ENCODE data around the gene FBXO8. TPM values are rescaled to one million over a fixed set of nuclear protein-coding genes. Genes with fewer than 3 reads are reported as not detected.
"Not testable (repeated sequence)": the region's sequence is repeated elsewhere in the genome, so short reads cannot be mapped to it uniquely, and the experiment has no call there.

Gene FBXO8
- total RNA-seq, 1 donor from 2014 or later = 15.5 TPM

DNA sequence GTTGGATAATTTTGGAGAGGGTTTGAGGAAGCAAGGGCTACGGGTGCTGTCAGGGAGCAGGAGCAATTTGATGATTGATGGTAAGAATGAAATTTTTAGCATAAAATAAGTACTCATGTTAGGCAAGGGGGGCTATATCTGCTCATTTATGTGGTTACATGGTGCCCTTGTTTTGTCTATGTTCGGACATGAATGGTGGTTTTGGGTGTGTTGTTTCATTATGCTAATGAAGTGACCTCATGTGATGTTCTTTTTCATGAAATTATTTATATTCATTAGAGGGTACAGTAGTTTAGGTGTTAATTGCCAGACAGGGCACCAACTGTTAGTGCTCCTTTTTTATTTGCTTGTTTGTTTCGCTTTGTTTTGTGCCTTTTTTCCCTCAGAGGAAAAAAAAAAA is 29.5 kb upstream of the FBXO8 start:
- intact Hi-C loops (cut with micrococcal nuclease) = no loop called here
- Mint-ChIP-seq H3K4me1 (ENCODE audit: low read depth) (peaks cover 3% of the 10 kb centered on the region), H3K9me3 (no peaks in the 10 kb centered on the region), H3K27ac (no peak overlapping the region), H3K4me3 (ENCODE audit: low read depth) (no peak overlapping the region), H3K36me3 (ENCODE audit: low read depth) (peaks cover 17% of the 10 kb centered on the region), H3K27me3 (ENCODE audit: low read depth) (no peaks in the 10 kb centered on the region)
- no peak for DNase-seq (ENCODE audit: low spot score)

GRCh38 chr4:174307694-174308093 is 24.2 kb upstream of the FBXO8 start:
- Mint-ChIP-seq H3K27ac (no peak overlapping the region), H3K36me3 (ENCODE audit: low read depth) (peaks cover 17% of the 10 kb centered on the region), H3K4me1 (ENCODE audit: low read depth) (peaks cover 2% of the 10 kb centered on the region), H3K27me3 (ENCODE audit: low read depth) (no peaks in the 10 kb centered on the region), H3K9me3 (no peaks in the 10 kb centered on the region), H3K4me3 (ENCODE audit: low read depth) (no peak overlapping the region)
- intact Hi-C loops (cut with micrococcal nuclease) = no loop called here
- no peak for DNase-seq (ENCODE audit: low spot score)

- Mint-ChIP-seq H3K36me3 (ENCODE audit: low read depth) (peaks cover 17% of the 10 kb centered on the region), H3K27ac (no peak overlapping the region), H3K4me3 (ENCODE audit: low read depth) (no peak overlapping the region), H3K9me3 (no peaks in the 10 kb centered on the region), H3K4me1 (ENCODE audit: low read depth) (no peaks in the 10 kb centered on the region), H3K27me3 (ENCODE audit: low read depth) (no peaks in the 10 kb centered on the region)
- intact Hi-C loops (cut with micrococcal nuclease) = no loop called here
- DNase-seq (ENCODE audit: low spot score) = no peak
Observed at GRCh38 chr4:174305961-174306360, 22.5 kb upstream of the FBXO8 start.

DNA sequence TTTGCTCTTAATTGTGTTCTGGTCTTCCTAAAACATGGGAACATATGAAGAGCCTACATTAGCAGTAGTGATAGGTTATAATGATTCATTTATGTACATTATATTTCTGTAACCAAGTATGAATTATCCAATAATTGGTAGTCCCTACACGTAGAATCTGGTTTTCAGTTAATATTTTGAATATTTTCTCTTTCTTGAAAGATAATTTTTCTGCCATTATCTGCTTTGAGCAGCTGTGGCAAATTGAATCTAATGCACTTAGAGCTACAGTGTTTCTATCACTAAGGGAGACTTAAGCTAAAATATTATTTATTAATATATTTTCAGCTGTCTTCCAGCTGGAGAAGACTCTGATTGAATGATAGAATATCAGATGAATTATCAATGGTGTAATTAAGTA is 21.2 kb upstream of the FBXO8 start:
- H3K36me3 Mint-ChIP-seq (ENCODE audit: low read depth) = peaks cover 26% of the 10 kb centered on the region
- no peaks in the 10 kb centered on the region for H3K9me3 Mint-ChIP-seq
- no peak overlapping the region for H3K27ac Mint-ChIP-seq
- H3K27me3 Mint-ChIP-seq (ENCODE audit: low read depth) = no peaks in the 10 kb centered on the region
- H3K4me1 Mint-ChIP-seq (ENCODE audit: low read depth) = peaks cover 2% of the 10 kb centered on the region
- H3K4me3 Mint-ChIP-seq (ENCODE audit: low read depth) = no peak overlapping the region
- no peak for DNase-seq (ENCODE audit: low spot score)
- intact Hi-C loops (cut with micrococcal nuclease) = no loop called here

DNA sequence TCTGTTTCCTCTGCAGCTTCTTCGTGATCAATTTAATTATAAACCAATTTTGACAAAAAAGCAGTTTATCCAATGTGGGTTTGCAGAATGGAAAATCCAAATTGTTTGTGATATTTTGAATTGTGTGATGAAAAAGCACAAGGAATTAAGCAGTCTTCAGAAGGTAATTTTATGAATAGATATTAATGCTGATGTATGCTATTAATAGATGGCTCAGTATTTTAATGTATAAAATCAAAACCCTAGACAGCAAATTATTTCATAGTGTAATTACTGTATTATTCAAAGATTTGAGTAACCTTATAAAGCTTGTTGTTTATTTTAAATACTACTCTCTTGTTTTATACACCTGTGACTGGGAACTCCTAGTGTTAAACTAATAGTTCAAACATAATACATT is 20.2 kb upstream of the FBXO8 start:
- H3K27ac Mint-ChIP-seq = no peak overlapping the region
- no peak for DNase-seq (ENCODE audit: low spot score)
- no peaks in the 10 kb centered on the region for H3K27me3 Mint-ChIP-seq (ENCODE audit: low read depth)
- peaks cover 30% of the 10 kb centered on the region for H3K36me3 Mint-ChIP-seq (ENCODE audit: low read depth)
- H3K4me1 Mint-ChIP-seq (ENCODE audit: low read depth) = peaks cover 2% of the 10 kb centered on the region
- H3K9me3 Mint-ChIP-seq = no peaks in the 10 kb centered on the region
- no peak overlapping the region for H3K4me3 Mint-ChIP-seq (ENCODE audit: low read depth)
- intact Hi-C loops (cut with micrococcal nuclease) = no loop called here

DNA sequence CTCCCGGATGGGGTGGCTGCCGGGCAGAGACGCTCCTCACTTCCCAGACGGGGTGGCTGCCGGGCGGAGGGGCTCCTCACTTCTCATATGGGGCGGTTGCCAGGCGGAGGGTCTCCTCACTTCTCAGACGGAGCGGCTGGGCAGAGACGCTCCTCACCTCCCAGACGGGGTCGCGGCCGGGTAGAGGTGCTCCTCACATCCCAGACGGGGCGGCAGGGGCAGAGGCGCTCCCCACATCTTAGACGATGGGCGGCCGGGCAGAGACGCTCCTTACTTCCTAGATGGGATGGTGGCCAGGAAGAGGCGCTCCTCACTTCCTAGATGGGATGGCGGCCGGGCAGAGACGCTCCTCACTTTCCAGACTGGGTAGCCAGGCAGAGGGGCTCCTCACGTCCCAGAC is 11.7 kb upstream of the FBXO8 start:
- DNase-seq (ENCODE audit: low spot score); H3K27ac Mint-ChIP-seq; intact Hi-C loops (cut with micrococcal nuclease); H3K27me3 Mint-ChIP-seq (ENCODE audit: low read depth); H3K4me3 Mint-ChIP-seq (ENCODE audit: low read depth): not testable (repeated sequence)
- Mint-ChIP-seq H3K9me3 (peaks cover 40% of the 10 kb centered on the region), H3K36me3 (ENCODE audit: low read depth) (peaks cover 55% of the 10 kb centered on the region), H3K4me1 (ENCODE audit: low read depth) (peaks cover 12% of the 10 kb centered on the region)

DNA sequence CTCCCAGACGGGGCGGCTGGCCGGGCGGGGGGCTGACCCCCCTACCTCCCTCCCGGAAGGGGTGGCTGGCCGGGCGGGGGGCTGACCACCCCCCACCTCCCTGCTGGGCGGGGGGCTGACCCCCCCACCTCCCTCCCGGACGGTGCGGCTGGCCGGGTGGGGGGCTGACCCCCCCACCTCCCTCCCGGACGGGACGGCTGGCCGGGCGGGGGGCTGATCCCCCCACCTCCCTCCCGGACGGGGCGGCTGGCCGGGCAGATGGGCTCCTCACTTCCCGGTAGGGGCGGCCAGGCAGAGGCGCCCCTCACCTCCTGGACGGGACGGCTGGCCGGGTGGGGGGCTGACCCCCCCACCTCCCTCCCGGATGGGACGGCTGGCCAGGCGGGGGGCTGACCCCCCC is 11.2 kb upstream of the FBXO8 start:
- DNase-seq (ENCODE audit: low spot score); intact Hi-C loops (cut with micrococcal nuclease); H3K4me3 Mint-ChIP-seq (ENCODE audit: low read depth); H3K27ac Mint-ChIP-seq; H3K27me3 Mint-ChIP-seq (ENCODE audit: low read depth): not testable (repeated sequence)
- peaks cover 51% of the 10 kb centered on the region for H3K36me3 Mint-ChIP-seq (ENCODE audit: low read depth)
- H3K4me1 Mint-ChIP-seq (ENCODE audit: low read depth) = peaks cover 10% of the 10 kb centered on the region
- H3K9me3 Mint-ChIP-seq = peaks cover 42% of the 10 kb centered on the region

- no peak overlapping the region for H3K4me3 Mint-ChIP-seq (ENCODE audit: low read depth)
- intact Hi-C loops (cut with micrococcal nuclease) = no loop called here
- no peaks in the 10 kb centered on the region for H3K27me3 Mint-ChIP-seq (ENCODE audit: low read depth)
- H3K9me3 Mint-ChIP-seq = peaks cover 42% of the 10 kb centered on the region
- peaks cover 17% of the 10 kb centered on the region for H3K4me1 Mint-ChIP-seq (ENCODE audit: low read depth)
- peaks cover 47% of the 10 kb centered on the region for H3K36me3 Mint-ChIP-seq (ENCODE audit: low read depth)
- no peak for DNase-seq (ENCODE audit: low spot score)
- no peak overlapping the region for H3K27ac Mint-ChIP-seq
Observed at GRCh38 chr4:174292473-174292872, 9.0 kb upstream of the FBXO8 start.

GRCh38 chr4:174286870-174287269 is 3.4 kb upstream of the FBXO8 start:
- DNase-seq (ENCODE audit: low spot score) = no peak
- Mint-ChIP-seq H3K4me3 (ENCODE audit: low read depth) (no peak overlapping the region), H3K9me3 (peaks cover 16% of the 10 kb centered on the region), H3K27ac (no peak overlapping the region), H3K27me3 (ENCODE audit: low read depth) (no peaks in the 10 kb centered on the region), H3K4me1 (ENCODE audit: low read depth) (peaks cover 45% of the 10 kb centered on the region), H3K36me3 (ENCODE audit: low read depth) (peaks cover 21% of the 10 kb centered on the region)
- intact Hi-C loops (cut with micrococcal nuclease) = loop anchor here (10.0 kb wide), 1 partner anchor 952 kb away; the partner anchor contains the start of gene HMGB2

GRCh38 chr4:174284487-174284886 is 1.0 kb upstream of the FBXO8 start:
- H3K4me3 Mint-ChIP-seq (ENCODE audit: low read depth) = peak overlapping the region; percentile 98
- no peak for DNase-seq (ENCODE audit: low spot score)
- intact Hi-C loops (cut with micrococcal nuclease) = loop anchor here (10.0 kb wide), 1 partner anchor 950 kb away; the partner anchor contains the start of gene HMGB2

DNA sequence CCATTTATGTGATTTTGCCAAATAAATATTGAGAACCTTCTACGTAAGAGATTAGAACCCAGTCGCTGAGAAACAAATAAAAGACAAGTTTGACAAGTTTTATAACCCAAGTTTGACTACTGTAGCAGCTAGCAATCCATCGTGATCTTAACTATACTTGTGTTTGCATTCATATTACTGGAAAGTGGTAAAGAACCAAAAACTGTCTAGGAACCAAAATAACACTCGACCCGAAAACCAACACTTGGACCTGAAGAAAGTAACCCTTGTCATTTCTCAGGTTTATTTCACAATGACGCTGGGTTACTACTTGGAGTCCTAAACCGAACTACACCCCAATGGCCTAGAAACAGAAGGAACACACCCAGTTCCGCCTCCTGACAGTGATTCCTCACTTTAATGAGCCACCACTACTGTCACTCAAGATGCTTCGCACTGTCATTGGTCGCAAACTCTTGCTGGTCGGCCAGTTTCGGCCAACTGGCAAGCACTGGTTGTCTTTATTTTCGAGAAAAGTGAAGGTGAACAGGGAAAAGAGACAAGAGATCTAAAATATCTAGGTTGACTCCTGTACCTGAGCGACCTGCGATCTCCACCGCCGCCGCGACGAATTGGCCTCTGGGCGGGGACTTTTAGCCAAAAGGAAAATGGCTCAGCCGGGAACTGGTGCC is 496 bp downstream of the FBXO8 start:
- intact Hi-C loops (cut with micrococcal nuclease) = loop anchor here (1.0 to 10.0 kb wide), 4 partner anchors 36 to 948 kb away; partner anchors contain the start of genes HMGB2 and SAP30
- Mint-ChIP-seq H3K36me3 (ENCODE audit: low read depth) (peaks cover 20% of the 10 kb centered on the region), H3K4me3 (ENCODE audit: low read depth) (peak overlapping the region; percentile 98), H3K4me1 (ENCODE audit: low read depth) (peaks cover 52% of the 10 kb centered on the region), H3K27ac (peak overlapping the region; percentile 99), H3K27me3 (ENCODE audit: low read depth) (no peaks in the 10 kb centered on the region), H3K9me3 (peaks cover 8% of the 10 kb centered on the region)
- peak; percentile 79 for DNase-seq (ENCODE audit: low spot score)

More at GRCh38 chr4:174284487-174284886, 1.0 kb upstream of the FBXO8 start:
- Mint-ChIP-seq H3K9me3 (peaks cover 3% of the 10 kb centered on the region), H3K27me3 (ENCODE audit: low read depth) (no peaks in the 10 kb centered on the region), H3K4me1 (ENCODE audit: low read depth) (peaks cover 51% of the 10 kb centered on the region), H3K27ac (peak overlapping the region; percentile 99), H3K36me3 (ENCODE audit: low read depth) (peaks cover 15% of the 10 kb centered on the region)

- no peak for DNase-seq (ENCODE audit: low spot score)
- peaks cover 49% of the 10 kb centered on the region for H3K4me1 Mint-ChIP-seq (ENCODE audit: low read depth)
- peaks cover 8% of the 10 kb centered on the region for H3K9me3 Mint-ChIP-seq
- peak overlapping the region; percentile 98 for H3K4me3 Mint-ChIP-seq (ENCODE audit: low read depth)
- H3K27me3 Mint-ChIP-seq (ENCODE audit: low read depth) = no peaks in the 10 kb centered on the region
- H3K36me3 Mint-ChIP-seq (ENCODE audit: low read depth) = peaks cover 16% of the 10 kb centered on the region
- no peak overlapping the region for H3K27ac Mint-ChIP-seq
- intact Hi-C loops (cut with micrococcal nuclease) = loop anchor here (2.0 to 10.0 kb wide), 3 partner anchors 37 to 947 kb away; partner anchors contain the start of genes HMGB2 and SAP30
Observed at GRCh38 chr4:174281901-174282300, 1.6 kb downstream of the FBXO8 start.

DNA sequence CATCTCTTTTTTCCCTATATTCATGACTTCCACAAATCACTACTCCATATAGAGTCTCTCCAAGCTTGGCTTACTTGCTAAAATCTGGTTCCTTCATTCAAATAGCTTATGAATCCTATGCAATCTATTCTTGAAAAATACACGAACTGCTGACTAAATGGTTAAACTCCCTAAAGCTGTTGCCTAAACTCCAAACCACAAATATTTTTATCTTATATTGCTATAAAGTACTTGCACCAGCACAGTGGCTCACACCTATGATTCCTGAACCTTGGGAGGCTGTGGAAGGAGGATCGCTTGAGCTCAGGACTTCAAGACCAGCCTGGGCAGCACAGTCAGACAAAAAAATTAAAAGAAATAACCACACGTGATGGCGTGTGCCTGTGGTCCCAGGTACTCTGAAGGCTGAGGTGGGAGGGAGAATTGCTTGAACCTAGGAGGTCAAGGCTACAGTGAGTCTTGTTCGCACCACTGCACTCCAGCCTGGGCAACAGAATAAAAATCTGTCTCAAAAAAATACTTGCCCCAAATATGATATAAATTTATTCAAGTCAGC is 2.2 kb downstream of the FBXO8 start:
- Mint-ChIP-seq H3K4me3 (ENCODE audit: low read depth) (peak overlapping the region; percentile 8), H3K9me3 (peaks cover 8% of the 10 kb centered on the region), H3K27me3 (ENCODE audit: low read depth) (no peaks in the 10 kb centered on the region), H3K27ac (no peak overlapping the region), H3K4me1 (ENCODE audit: low read depth) (peaks cover 45% of the 10 kb centered on the region), H3K36me3 (ENCODE audit: low read depth) (peaks cover 15% of the 10 kb centered on the region)
- DNase-seq (ENCODE audit: low spot score) = no peak
- intact Hi-C loops (cut with micrococcal nuclease) = loop anchor here (10.0 kb wide), 1 partner anchor 946 kb away; the partner anchor contains the start of gene HMGB2
